ENCODE data around the gene IL22RA2. TPM values are rescaled to one million over a fixed set of nuclear protein-coding genes. Genes with fewer than 3 reads are reported as not detected.
"Not testable (repeated sequence)": the region's sequence is repeated elsewhere in the genome, so short reads cannot be mapped to it uniquely, and the experiment has no call there.

The IL22RA2 gene
- total RNA-seq, 1 donor from 2014 or later: not detected

DNA sequence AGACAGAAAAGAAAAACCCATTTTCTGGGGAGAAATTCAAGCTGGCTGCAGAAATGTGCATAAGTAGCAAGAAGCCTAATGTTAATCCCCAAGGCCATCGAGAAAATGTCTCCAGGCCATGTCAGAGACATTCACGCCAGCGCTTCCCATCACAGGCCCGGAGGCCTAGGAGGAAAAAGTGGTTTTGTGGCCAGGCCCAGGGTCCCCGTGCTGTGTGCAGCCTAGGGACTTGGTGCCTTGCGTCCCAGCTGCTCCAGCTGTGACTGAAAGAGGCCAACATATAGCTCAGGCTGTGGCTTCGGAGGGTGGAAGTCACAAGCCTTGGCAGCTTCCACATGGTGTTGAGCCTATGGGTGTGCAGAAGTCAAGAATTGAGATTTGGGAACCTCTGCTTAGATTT is 34.8 kb upstream of the IL22RA2 start:
- TF ChIP-seq POLR2A (IDR thresholded peaks at IDR 0.05): no peak
- no peak for TF ChIP-seq POLR2AphosphoS5 (IDR thresholded peaks at IDR 0.05; ENCODE audit: insufficient read depth in 1 of 2, low read depth in 1 of 2)
- TF ChIP-seq, protein P1, sequence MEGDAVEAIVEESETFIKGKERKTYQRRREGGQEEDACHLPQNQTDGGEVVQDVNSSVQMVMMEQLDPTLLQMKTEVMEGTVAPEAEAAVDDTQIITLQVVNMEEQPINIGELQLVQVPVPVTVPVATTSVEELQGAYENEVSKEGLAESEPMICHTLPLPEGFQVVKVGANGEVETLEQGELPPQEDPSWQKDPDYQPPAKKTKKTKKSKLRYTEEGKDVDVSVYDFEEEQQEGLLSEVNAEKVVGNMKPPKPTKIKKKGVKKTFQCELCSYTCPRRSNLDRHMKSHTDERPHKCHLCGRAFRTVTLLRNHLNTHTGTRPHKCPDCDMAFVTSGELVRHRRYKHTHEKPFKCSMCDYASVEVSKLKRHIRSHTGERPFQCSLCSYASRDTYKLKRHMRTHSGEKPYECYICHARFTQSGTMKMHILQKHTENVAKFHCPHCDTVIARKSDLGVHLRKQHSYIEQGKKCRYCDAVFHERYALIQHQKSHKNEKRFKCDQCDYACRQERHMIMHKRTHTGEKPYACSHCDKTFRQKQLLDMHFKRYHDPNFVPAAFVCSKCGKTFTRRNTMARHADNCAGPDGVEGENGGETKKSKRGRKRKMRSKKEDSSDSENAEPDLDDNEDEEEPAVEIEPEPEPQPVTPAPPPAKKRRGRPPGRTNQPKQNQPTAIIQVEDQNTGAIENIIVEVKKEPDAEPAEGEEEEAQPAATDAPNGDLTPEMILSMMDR (IDR thresholded peaks at IDR 0.05): no peak
- Histone ChIP-seq H3K27me3 (no peaks in the 10 kb centered on the region), H3K9me3 (no peaks in the 10 kb centered on the region), H3K4me3 (no peak overlapping the region), H3K36me3 (peaks cover 0 to 34% of the 10 kb centered on the region in 2 donors), H3K27ac (no peak overlapping the region), H3K4me1 (peaks cover 54% of the 10 kb centered on the region)
- intact Hi-C loops (cut with DNase I): no loop called here
- DNase-seq (ENCODE audit: extremely low spot score in 2 of 2): no peak

GRCh38 chr6:137207457-137207856 is 34.0 kb upstream of the IL22RA2 start:
- H3K4me3 ChIP-seq; H3K27me3 ChIP-seq; DNase-seq (ENCODE audit: extremely low spot score in 2 of 2); intact Hi-C loops (cut with DNase I); H3K27ac ChIP-seq; H3K9me3 ChIP-seq: not testable (repeated sequence)
- peaks cover 46% of the 10 kb centered on the region for H3K4me1 ChIP-seq
- peaks cover 0 to 42% of the 10 kb centered on the region in 2 donors for H3K36me3 ChIP-seq

DNA sequence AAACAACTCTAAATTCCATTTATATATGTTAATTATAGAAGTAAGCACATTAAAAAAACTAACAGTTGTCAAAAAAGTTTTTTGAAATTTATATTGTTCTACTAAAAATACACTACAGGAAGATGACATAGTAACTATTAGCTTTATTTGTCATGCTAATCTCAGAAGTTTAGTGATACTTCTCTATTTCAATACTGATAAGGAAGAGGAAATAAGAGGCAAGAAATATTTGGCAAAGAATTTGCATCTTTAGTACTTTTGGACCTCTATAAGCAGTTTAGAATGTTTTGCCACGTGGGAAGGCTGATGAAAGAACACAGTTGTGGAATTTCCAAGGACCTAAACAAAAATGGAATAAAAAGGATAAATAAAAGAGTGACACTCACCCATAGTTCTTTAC is 33.1 kb upstream of the IL22RA2 start:
- H3K4me1 ChIP-seq: peaks cover 38% of the 10 kb centered on the region
- no peak overlapping the region for H3K27ac ChIP-seq
- intact Hi-C loops (cut with DNase I): no loop called here
- H3K36me3 ChIP-seq: peaks cover 0 to 47% of the 10 kb centered on the region in 2 donors
- DNase-seq (ENCODE audit: extremely low spot score in 2 of 2): no peak
- H3K27me3 ChIP-seq: no peaks in the 10 kb centered on the region
- TF ChIP-seq, protein P1 (IDR thresholded peaks at IDR 0.05): no peak
- TF ChIP-seq POLR2AphosphoS5 (IDR thresholded peaks at IDR 0.05; ENCODE audit: insufficient read depth in 1 of 2, low read depth in 1 of 2) (no peak), POLR2A (IDR thresholded peaks at IDR 0.05) (no peak)
- no peaks in the 10 kb centered on the region for H3K9me3 ChIP-seq
- H3K4me3 ChIP-seq: no peak overlapping the region

- no peak for DNase-seq (ENCODE audit: extremely low spot score in 2 of 2)
- Histone ChIP-seq H3K27me3 (no peaks in the 10 kb centered on the region), H3K27ac (no peak overlapping the region), H3K4me3 (no peak overlapping the region), H3K4me1 (peaks cover 7% of the 10 kb centered on the region), H3K9me3 (no peaks in the 10 kb centered on the region), H3K36me3 (peaks cover 0 to 64% of the 10 kb centered on the region in 2 donors)
- intact Hi-C loops (cut with DNase I): no loop called here
- TF ChIP-seq, protein P1 (IDR thresholded peaks at IDR 0.05): no peak
- no peak for TF ChIP-seq POLR2A (IDR thresholded peaks at IDR 0.05)
Measured at GRCh38 chr6:137203256-137203655, 29.8 kb upstream of the IL22RA2 start.

DNA sequence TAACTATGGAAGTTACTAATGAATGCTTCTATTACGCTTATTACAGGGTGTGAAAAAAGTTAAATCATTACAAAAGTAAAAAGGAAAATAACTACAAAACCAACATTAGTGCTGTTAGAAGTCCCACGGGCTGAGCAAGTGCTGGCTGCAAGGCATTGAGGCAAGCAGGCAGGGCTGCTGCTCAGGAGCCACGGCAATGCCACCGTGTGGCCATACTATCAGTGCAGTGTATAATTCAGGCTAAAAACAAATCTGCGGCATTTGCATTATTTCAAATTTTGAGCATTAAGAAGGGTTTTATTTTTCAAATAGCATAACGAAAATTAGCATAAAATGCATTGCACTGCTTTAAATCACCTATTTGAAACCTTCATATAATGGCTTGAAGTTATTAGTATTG is 28.6 kb upstream of the IL22RA2 start:
- TF ChIP-seq POLR2A (IDR thresholded peaks at IDR 0.05): no peak
- no peak for TF ChIP-seq POLR2AphosphoS5 (IDR thresholded peaks at IDR 0.05; ENCODE audit: insufficient read depth in 1 of 2, low read depth in 1 of 2)
- TF ChIP-seq, protein P1 (IDR thresholded peaks at IDR 0.05): no peak
- intact Hi-C loops (cut with DNase I): no loop called here
- Histone ChIP-seq H3K36me3 (peaks cover 0 to 71% of the 10 kb centered on the region in 2 donors), H3K4me1 (no peaks in the 10 kb centered on the region), H3K27ac (no peak overlapping the region), H3K4me3 (no peak overlapping the region), H3K27me3 (no peaks in the 10 kb centered on the region), H3K9me3 (no peaks in the 10 kb centered on the region)
- no peak for DNase-seq (ENCODE audit: extremely low spot score in 2 of 2)

GRCh38 chr6:137201006-137201405 is 27.6 kb upstream of the IL22RA2 start:
- no peaks in the 10 kb centered on the region for H3K4me1 ChIP-seq
- H3K9me3 ChIP-seq: no peaks in the 10 kb centered on the region
- H3K27me3 ChIP-seq: no peaks in the 10 kb centered on the region
- H3K27ac ChIP-seq: no peak overlapping the region
- TF ChIP-seq POLR2AphosphoS5 (IDR thresholded peaks at IDR 0.05; ENCODE audit: insufficient read depth in 1 of 2, low read depth in 1 of 2): no peak
- no peak for DNase-seq (ENCODE audit: extremely low spot score in 2 of 2)
- H3K36me3 ChIP-seq: peaks cover 0 to 69% of the 10 kb centered on the region in 2 donors
- no peak overlapping the region for H3K4me3 ChIP-seq
- intact Hi-C loops (cut with DNase I): no loop called here
